Omental fat pad (tissue), 4 donors: ENCODE results near the gene HPGDS. TPM values are rescaled to one million over a fixed set of nuclear protein-coding genes. Genes with fewer than 3 reads are reported as not detected.
"Not testable (repeated sequence)": the region's sequence is repeated elsewhere in the genome, so short reads cannot be mapped to it uniquely, and the experiment has no call there.

ENCODE experiments used
- ATAC-seq: fragments of 150-250 bp; one replicate; pipeline ENCODE4 v1.9.1; 2016; ENCODE audit warnings: mild to moderate bottlenecking, moderate library complexity; ENCODE audit not compliant: low FRiP score
- DNase-seq: peaks from one replicate; pipeline ENCODE4 v3.0.0-alpha.2; 2019; ENCODE audit warnings: low spot score
- total RNA-seq, 4 donors: library from RNA; depleted of rRNA; stranded (reverse); fragments of >200 nt; gene quantifications; one replicate each; pipeline ENCODE4 v1.1.0, GENCODE V29; 2016
- TF ChIP-seq, protein P1 (sequence below), 3 donors: fragments of 450-650 bp; IDR thresholded peaks; one replicate each; pipeline ENCODE4 v1.5.1; 2016 to 2017; ENCODE audit warnings: antibody characterized with exemption in 3 of 3, mild to moderate bottlenecking in 3 of 3, moderate library complexity in 2 of 3

The HPGDS gene
- total RNA-seq, 4 donors from 2014 or later = 2.8 to 3.9 (median 3.2) TPM

- TF ChIP-seq, protein P1, sequence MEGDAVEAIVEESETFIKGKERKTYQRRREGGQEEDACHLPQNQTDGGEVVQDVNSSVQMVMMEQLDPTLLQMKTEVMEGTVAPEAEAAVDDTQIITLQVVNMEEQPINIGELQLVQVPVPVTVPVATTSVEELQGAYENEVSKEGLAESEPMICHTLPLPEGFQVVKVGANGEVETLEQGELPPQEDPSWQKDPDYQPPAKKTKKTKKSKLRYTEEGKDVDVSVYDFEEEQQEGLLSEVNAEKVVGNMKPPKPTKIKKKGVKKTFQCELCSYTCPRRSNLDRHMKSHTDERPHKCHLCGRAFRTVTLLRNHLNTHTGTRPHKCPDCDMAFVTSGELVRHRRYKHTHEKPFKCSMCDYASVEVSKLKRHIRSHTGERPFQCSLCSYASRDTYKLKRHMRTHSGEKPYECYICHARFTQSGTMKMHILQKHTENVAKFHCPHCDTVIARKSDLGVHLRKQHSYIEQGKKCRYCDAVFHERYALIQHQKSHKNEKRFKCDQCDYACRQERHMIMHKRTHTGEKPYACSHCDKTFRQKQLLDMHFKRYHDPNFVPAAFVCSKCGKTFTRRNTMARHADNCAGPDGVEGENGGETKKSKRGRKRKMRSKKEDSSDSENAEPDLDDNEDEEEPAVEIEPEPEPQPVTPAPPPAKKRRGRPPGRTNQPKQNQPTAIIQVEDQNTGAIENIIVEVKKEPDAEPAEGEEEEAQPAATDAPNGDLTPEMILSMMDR (IDR thresholded peaks at IDR 0.05) = no peak
- no peak for ATAC-seq
- DNase-seq = no peak
These were observed 8.8 kb downstream of the HPGDS start for GRCh38 chr4:94333866-94334265.

GRCh38 chr4:94332983-94333590 lies 9.5 kb downstream of the HPGDS start:
- TF ChIP-seq, protein P1 (IDR thresholded peaks at IDR 0.05) = no peak
- ATAC-seq (no peak), DNase-seq (no peak)

- TF ChIP-seq, protein P1 (IDR thresholded peaks at IDR 0.05) = no peak
- DNase-seq = no peak
- ATAC-seq = no peak
These were observed 12.7 kb downstream of the HPGDS start for GRCh38 chr4:94329933-94330332.

- ATAC-seq (no peak), DNase-seq (no peak)
- TF ChIP-seq, protein P1 (IDR thresholded peaks at IDR 0.05) = no peak
These were observed 16.8 kb downstream of the HPGDS start for GRCh38 chr4:94325835-94326234.

GRCh38 chr4:94319927-94320326 lies 22.7 kb downstream of the HPGDS start:
- ATAC-seq = not testable (repeated sequence)

DNA sequence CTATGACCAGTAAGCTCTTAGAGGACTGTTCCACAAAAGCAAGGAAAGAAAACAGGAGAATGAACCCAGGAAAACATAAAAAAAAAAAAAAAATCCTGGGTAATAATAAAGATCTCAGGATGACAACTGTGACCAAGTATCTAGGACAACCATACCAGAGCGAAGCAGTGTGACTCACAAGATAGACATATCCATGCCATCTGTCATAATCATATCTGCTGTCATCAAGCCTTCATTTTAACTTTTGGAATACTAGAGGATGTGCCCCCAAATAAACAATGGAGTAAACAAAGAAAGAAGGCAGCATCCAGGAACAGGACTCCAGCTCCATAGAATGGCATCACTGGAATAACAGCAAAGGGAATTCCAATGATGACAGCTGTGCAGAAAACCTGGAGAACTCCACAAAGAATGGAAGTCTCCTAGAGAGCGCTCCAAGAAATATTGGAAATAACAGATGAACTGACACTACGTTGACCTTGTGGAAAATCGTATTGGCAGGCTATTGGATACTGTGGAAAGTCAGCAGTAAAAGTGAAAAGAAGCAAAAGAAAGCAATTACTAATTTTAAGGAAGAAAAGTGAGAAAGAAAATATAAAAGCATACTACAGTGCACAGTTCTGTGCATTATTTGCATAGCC lies 35.3 kb downstream of the HPGDS start:
- ATAC-seq = no peak
- TF ChIP-seq, protein P1 (IDR thresholded peaks at IDR 0.05) = no peak
- no peak for DNase-seq

More at GRCh38 chr4:94319927-94320326, 22.7 kb downstream of the HPGDS start:
- DNase-seq = not testable (repeated sequence)

DNA sequence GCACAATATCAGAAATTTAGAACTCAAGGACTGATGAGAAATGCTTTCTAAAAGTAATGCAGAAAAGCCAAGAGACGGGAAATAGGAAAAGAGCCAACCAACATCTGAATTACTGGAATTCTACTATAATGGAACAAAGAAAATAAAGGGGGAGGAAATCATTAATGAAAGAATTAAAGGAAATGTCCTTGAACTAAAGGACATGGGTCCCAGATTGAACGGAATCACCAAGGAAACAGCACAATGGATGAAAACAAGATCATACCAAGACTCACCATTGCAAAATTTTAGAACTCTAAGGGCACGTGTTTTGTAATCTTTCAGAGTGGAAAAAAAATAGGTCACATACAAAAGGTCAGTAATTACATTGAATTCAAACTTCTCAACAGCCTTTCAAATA lies 35.9 kb downstream of the HPGDS start:
- ATAC-seq (no peak), DNase-seq (no peak)
- TF ChIP-seq, protein P1 (IDR thresholded peaks at IDR 0.05) = no peak
